Neuronal stem cell (in vitro differentiated cells): ENCODE data around the gene NR1D2.
A peak's percentile ranks its signal among the peaks of the same experiment; 100 is the strongest.

ENCODE experiments used
- DNase-seq: peaks from one replicate; pipeline ENCODE4 v3.0.0-alpha.2; 2013; ENCODE audit warnings: low spot score
- H2AFZ ChIP-seq: one replicate; pipeline ENCODE4 v1.6.1; 2013; ENCODE audit warnings: mild to moderate bottlenecking, low read length, inconsistent platforms
- H2AK5ac ChIP-seq: 2 replicates; pipeline ENCODE4 v1.6.1; 2013; ENCODE audit warnings: low read depth, mild to moderate bottlenecking, inconsistent platforms, low read length, moderate library complexity, mixed read lengths
- H2BK120ac ChIP-seq: 2 replicates; pipeline ENCODE4 v1.6.1; 2013; ENCODE audit warnings: low read depth, mild to moderate bottlenecking, inconsistent platforms, low read length, moderate library complexity, mixed read lengths
- H2BK12ac ChIP-seq: one replicate; pipeline ENCODE4 v1.6.1; 2013; ENCODE audit warnings: low read length, inconsistent platforms
- H2BK15ac ChIP-seq: 2 replicates; pipeline ENCODE4 v1.6.1; 2013; ENCODE audit warnings: mild to moderate bottlenecking, low read length, inconsistent platforms, mixed read lengths
- H2BK5ac ChIP-seq: one replicate; pipeline ENCODE4 v1.6.1; 2013; ENCODE audit warnings: inconsistent platforms, mild to moderate bottlenecking, low read length, moderate library complexity
- H3K14ac ChIP-seq: one replicate; pipeline ENCODE4 v1.6.1; 2013; ENCODE audit warnings: low read length, inconsistent platforms
- H3K18ac ChIP-seq: 2 replicates; pipeline ENCODE4 v1.6.1; 2013; ENCODE audit warnings: low read length, inconsistent platforms
- H3K23ac ChIP-seq: 2 replicates; pipeline ENCODE4 v1.6.1; 2013; ENCODE audit warnings: low read depth, mild to moderate bottlenecking, mixed read lengths, low read length, inconsistent platforms; ENCODE audit not compliant: poor library complexity
- H3K27ac ChIP-seq: replicated peaks from 3 replicates; pipeline ENCODE4 v1.5.1; 2013; ENCODE audit warnings: low read length, inconsistent platforms
- H3K27me3 ChIP-seq, 3 experiments: 2 replicates each; pipeline ENCODE4 v1.6.1; 2013; ENCODE audit warnings: low read length in 3 of 3, mild to moderate bottlenecking in 2 of 3, inconsistent platforms in 1 of 3, low read depth in 1 of 3, mixed read lengths in 1 of 3, moderate library complexity in 1 of 3; ENCODE audit not compliant: control insufficient read depth in 3 of 3, insufficient read depth in 3 of 3
- H3K36me3 ChIP-seq, 2 donors: replicated peaks in 1 of 2; 2 replicates each; pipeline ENCODE4 v1.6.1; 2013; ENCODE audit warnings: low read length in 2 of 2; ENCODE audit not compliant: control insufficient read depth in 2 of 2, insufficient read depth in 2 of 2
- H3K4ac ChIP-seq: 2 replicates; pipeline ENCODE4 v1.6.1; 2013; ENCODE audit warnings: inconsistent platforms, mild to moderate bottlenecking, low read length, moderate library complexity
- H3K4me1 ChIP-seq, 2 donors: 1 replicate in 1 of 2; 2 replicates in 1 of 2; pipeline ENCODE4 v1.6.1; 2013; ENCODE audit warnings: low read length in 2 of 2, low read depth in 1 of 2; ENCODE audit not compliant: control insufficient read depth in 2 of 2, insufficient read depth in 1 of 2
- H3K4me2 ChIP-seq: one replicate; pipeline ENCODE4 v1.6.1; 2013; ENCODE audit warnings: mild to moderate bottlenecking, low read length, inconsistent platforms; ENCODE audit not compliant: insufficient read depth, poor library complexity, severe bottlenecking
- H3K4me3 ChIP-seq, 2 donors: 2 replicates each; pipeline ENCODE4 v1.5.1; 2013; ENCODE audit warnings: low read length in 2 of 2, mild to moderate bottlenecking in 2 of 2, inconsistent platforms in 1 of 2, moderate library complexity in 1 of 2
- H3K79me1 ChIP-seq: one replicate; pipeline ENCODE4 v1.6.1; 2013; ENCODE audit warnings: low read depth, mild to moderate bottlenecking, inconsistent platforms, low read length, moderate library complexity
- H3K9ac ChIP-seq: one replicate; pipeline ENCODE4 v1.6.1; 2013; ENCODE audit warnings: mild to moderate bottlenecking, low read depth, low read length, inconsistent platforms; ENCODE audit not compliant: poor library complexity
- H3K9me3 ChIP-seq, 2 donors: replicated peaks in 1 of 2; 2 replicates each; pipeline versions ENCODE3 to v1.6.1; 2013; ENCODE audit warnings: low read length in 2 of 2, mild to moderate bottlenecking in 2 of 2, inconsistent platforms in 1 of 2, low read depth in 1 of 2, mixed read lengths in 1 of 2, moderate library complexity in 1 of 2; ENCODE audit not compliant: control insufficient read depth in 2 of 2, insufficient read depth in 1 of 2
- H4K8ac ChIP-seq: one replicate; pipeline ENCODE4 v1.6.1; 2013; ENCODE audit warnings: low read depth, mild to moderate bottlenecking, inconsistent platforms, low read length, moderate library complexity
- H4K91ac ChIP-seq: one replicate; pipeline ENCODE4 v1.6.1; 2013; ENCODE audit warnings: low read length, low read depth, mild to moderate bottlenecking, inconsistent platforms; ENCODE audit not compliant: poor library complexity
- WGBS, 2 donors: extraction: QIAGEN DNeasy Blood & Tissue Kit; methylation state at CpG; one replicate each; pipeline ENCODE4 v1.1.7; 2013; ENCODE audit warnings: missing lambda C conversion rate in 2 of 2, mixed read lengths in 1 of 2; ENCODE audit not compliant: insufficient read length in 2 of 2, insufficient replicate concordance in 1 of 2; ENCODE audit errors: extremely low coverage in 2 of 2; 5-methylcytosine and 5-hydroxymethylcytosine counted together

NR1D2 gene

DNA sequence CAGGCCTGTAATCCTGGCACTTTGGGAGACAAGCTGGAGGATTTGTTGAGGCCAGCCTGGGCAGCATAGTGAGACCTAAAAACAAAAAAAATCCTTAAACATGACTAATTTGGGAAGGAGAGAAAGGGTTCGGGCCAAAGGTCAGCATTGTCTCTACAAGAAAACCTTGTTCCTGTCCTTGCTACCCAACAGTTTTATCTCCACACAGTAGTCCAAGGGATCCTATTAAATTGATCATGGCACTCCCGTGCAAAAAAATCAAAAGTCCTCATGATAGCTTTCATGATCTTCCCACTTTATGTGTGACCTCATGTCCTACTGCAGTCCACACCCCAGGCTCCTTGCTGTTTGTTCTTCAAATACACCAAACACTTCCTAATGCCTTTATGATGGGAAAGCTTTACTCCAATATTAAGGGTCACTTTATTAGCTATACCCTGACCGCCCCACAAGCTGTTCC is 24.0 kb upstream of the NR1D2 start:
- Histone ChIP-seq H2BK120ac (no peak overlapping the region), H3K4me3 (no peak overlapping the region), H3K79me1 (peaks cover 10% of the 10 kb centered on the region), H2BK5ac (no peak overlapping the region), H3K27ac (no peak overlapping the region), H3K4me2 (no peak overlapping the region), H3K9me3 (peaks cover 1 to 5% of the 10 kb centered on the region in 2 donors), H3K9ac (no peak overlapping the region), H3K27me3 (no peaks in the 10 kb centered on the region), H3K18ac (no peak overlapping the region), H2BK12ac (no peak overlapping the region), H4K8ac (no peak overlapping the region), H2AFZ (no peak overlapping the region), H2AK5ac (no peak overlapping the region), H4K91ac (no peak overlapping the region), H3K14ac (no peak overlapping the region), H3K4me1 (peaks cover 1 to 12% of the 10 kb centered on the region in 2 donors), H3K36me3 (peaks cover 21 to 45% of the 10 kb centered on the region in 2 donors), H3K4ac (no peak overlapping the region), H2BK15ac (no peak overlapping the region), H3K23ac (no peak overlapping the region)
- no peak for DNase-seq
- WGBS, 2 donors = no CpG with 5 or more reads among the region's 3 CpGs

DNA sequence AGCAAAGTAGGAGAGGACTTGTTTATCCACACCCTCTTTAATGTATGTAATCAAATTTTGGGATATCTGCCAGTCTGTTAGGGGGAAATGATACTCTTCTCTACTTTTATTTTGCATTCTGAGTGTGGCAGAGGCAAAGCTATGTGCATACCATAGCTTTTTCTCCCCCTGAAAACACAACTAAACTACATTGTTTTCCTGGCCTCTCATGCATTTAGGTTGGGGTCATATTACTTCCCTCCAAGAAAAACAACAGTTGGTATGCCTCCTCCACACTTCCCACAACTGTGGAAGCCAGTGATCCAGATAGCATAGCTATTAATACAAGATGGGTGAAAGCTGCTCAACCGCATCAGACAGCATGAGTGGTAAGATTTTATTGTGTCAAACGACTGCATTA is 21.3 kb upstream of the NR1D2 start:
- Histone ChIP-seq H3K23ac (no peak overlapping the region), H4K8ac (no peak overlapping the region), H3K79me1 (no peaks in the 10 kb centered on the region), H3K18ac (no peak overlapping the region), H3K4me2 (no peak overlapping the region), H2BK120ac (no peak overlapping the region), H2AK5ac (no peak overlapping the region), H3K9ac (no peak overlapping the region), H3K4ac (no peak overlapping the region), H2BK12ac (no peak overlapping the region), H3K4me1 (peaks cover 1 to 2% of the 10 kb centered on the region in 2 donors), H2AFZ (no peak overlapping the region), H3K36me3 (peaks cover 16 to 34% of the 10 kb centered on the region in 2 donors), H3K9me3 (peaks cover 1 to 2% of the 10 kb centered on the region in 2 donors), H2BK15ac (no peak overlapping the region), H3K14ac (no peak overlapping the region), H4K91ac (no peak overlapping the region), H3K27me3 (no peaks in the 10 kb centered on the region), H2BK5ac (no peak overlapping the region), H3K4me3 (no peak overlapping the region), H3K27ac (peak overlapping the region; percentile 15)
- no peak for DNase-seq
- WGBS, 2 donors = no CpG with 5 or more reads among the region's 2 CpGs

- Histone ChIP-seq H3K4me3 (no peak overlapping the region), H3K18ac (no peak overlapping the region), H3K79me1 (no peaks in the 10 kb centered on the region), H4K91ac (no peak overlapping the region), H3K4me2 (no peak overlapping the region), H3K4me1 (peaks cover 0 to 1% of the 10 kb centered on the region in 2 donors), H2BK15ac (no peak overlapping the region), H2AK5ac (no peak overlapping the region), H2BK12ac (no peak overlapping the region), H2BK5ac (no peak overlapping the region), H3K14ac (no peak overlapping the region), H3K27ac (no peak overlapping the region), H3K36me3 (peaks cover 4 to 10% of the 10 kb centered on the region in 2 donors), H3K27me3 (no peaks in the 10 kb centered on the region), H3K9me3 (peaks cover 0 to under 1% of the 10 kb centered on the region in 2 donors), H2AFZ (no peak overlapping the region), H4K8ac (no peak overlapping the region), H3K9ac (no peak overlapping the region), H2BK120ac (no peak overlapping the region), H3K23ac (no peak overlapping the region), H3K4ac (no peak overlapping the region)
- WGBS, 2 donors = no CpG with 5 or more reads among the region's 7 CpGs
- no peak for DNase-seq
Measured at GRCh38 chr3:23926246-23926645, 18.8 kb upstream of the NR1D2 start.

DNA sequence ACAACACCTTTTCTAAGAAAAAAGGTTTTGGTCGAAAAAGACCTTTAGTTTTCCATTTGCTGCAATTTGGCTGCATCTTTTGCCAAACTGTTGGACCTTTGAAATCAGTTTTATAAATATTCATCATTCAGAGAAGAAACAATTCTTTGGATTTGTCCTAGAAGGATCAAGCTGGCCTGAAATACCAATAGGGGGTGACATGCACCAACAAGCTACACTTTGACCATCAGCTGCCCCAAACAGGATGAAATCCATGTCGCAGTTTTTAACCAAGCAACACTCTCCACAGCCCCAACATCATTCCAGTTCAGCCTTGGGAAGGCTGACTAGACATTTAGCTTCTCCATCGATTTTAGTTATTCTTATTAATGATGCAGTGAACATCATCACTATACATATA is 18.4 kb upstream of the NR1D2 start:
- no peak overlapping the region for H3K14ac ChIP-seq

More for the DNA sequence above, 18.4 kb upstream of the NR1D2 start:
- Histone ChIP-seq H2BK5ac (no peak overlapping the region), H2BK12ac (no peak overlapping the region), H3K18ac (no peak overlapping the region), H3K23ac (no peak overlapping the region), H2AK5ac (no peak overlapping the region), H3K4me3 (no peak overlapping the region), H4K8ac (no peak overlapping the region), H3K4me1 (peaks cover 0 to 1% of the 10 kb centered on the region in 2 donors), H4K91ac (no peak overlapping the region), H3K4ac (no peak overlapping the region), H3K27ac (no peak overlapping the region), H2BK15ac (no peak overlapping the region), H3K9ac (no peak overlapping the region), H3K36me3 (peaks cover 4 to 5% of the 10 kb centered on the region in 2 donors), H2BK120ac (no peak overlapping the region), H3K4me2 (no peak overlapping the region), H2AFZ (no peak overlapping the region), H3K27me3 (no peaks in the 10 kb centered on the region), H3K79me1 (no peaks in the 10 kb centered on the region), H3K9me3 (no peaks in the 10 kb centered on the region)
- no peak for DNase-seq
- WGBS, 2 donors = no CpG with 5 or more reads among the region's 3 CpGs
